Lung microvascular endothelial cell (primary cell): ENCODE results near the gene DPY30. TPM values are rescaled to one million over a fixed set of nuclear protein-coding genes. Genes with fewer than 3 reads are reported as not detected.

Experiments used
- total RNA-seq: library from RNA; depleted of rRNA; stranded (reverse); fragments of >200 nt; gene quantifications from 2 replicates; pipeline ENCODE4 v1.2.1, GENCODE V29; 2014

The DPY30 gene
- total RNA-seq, 1 donor from 2014 or later, result 51.2 TPM

Other genes with a start within 250 kb of the DPY30 start
- gene MEMO1, start 28.8 kb downstream of the DPY30 start, total RNA-seq, result 29.4 and 30.6 TPM in 2 replicates
- 22.2 and 26.8 TPM in 2 replicates for gene SPAST, start 23.8 kb upstream of the DPY30 start, total RNA-seq
- 17.4 and 22.8 TPM in 2 replicates for gene SLC30A6, start 126.1 kb upstream of the DPY30 start, total RNA-seq
- not detected in 2 replicates for gene NLRC4, start 225.1 kb upstream of the DPY30 start, total RNA-seq
- 8.9 and 12.1 TPM in 2 replicates for gene YIPF4, start 238.1 kb upstream of the DPY30 start, total RNA-seq